ENCODE results near the gene ITGA3. TPM values are rescaled to one million over a fixed set of nuclear protein-coding genes. Genes with fewer than 3 reads are reported as not detected.

The ITGA3 gene
- total RNA-seq, 1 donor from 2014 or later = 143 TPM

- Mint-ChIP-seq H3K27ac (peak overlapping the region; percentile 97), H3K4me3 (peak overlapping the region; percentile 19), H3K4me1 (peaks cover 76% of the 10 kb centered on the region)
These were observed 2.3 kb upstream of the ITGA3 start for GRCh38 chr17:50053654-50053960.

GRCh38 chr17:50055055-50055425 lies 870 bp upstream of the ITGA3 start:
- DNase-seq (ENCODE audit: low spot score in 2 of 2, unreplicated experiment in 2 of 2) = no peak
- Mint-ChIP-seq H3K4me1 (peaks cover 73% of the 10 kb centered on the region), H3K9me3 (no peaks in the 10 kb centered on the region), H3K36me3 (no peaks in the 10 kb centered on the region), H3K4me3 (peak overlapping the region; percentile 84), H3K27me3 (ENCODE audit: low read depth) (peaks cover 2% of the 10 kb centered on the region), H3K27ac (peak overlapping the region; percentile 97)
- TF ChIP-seq, protein P1, sequence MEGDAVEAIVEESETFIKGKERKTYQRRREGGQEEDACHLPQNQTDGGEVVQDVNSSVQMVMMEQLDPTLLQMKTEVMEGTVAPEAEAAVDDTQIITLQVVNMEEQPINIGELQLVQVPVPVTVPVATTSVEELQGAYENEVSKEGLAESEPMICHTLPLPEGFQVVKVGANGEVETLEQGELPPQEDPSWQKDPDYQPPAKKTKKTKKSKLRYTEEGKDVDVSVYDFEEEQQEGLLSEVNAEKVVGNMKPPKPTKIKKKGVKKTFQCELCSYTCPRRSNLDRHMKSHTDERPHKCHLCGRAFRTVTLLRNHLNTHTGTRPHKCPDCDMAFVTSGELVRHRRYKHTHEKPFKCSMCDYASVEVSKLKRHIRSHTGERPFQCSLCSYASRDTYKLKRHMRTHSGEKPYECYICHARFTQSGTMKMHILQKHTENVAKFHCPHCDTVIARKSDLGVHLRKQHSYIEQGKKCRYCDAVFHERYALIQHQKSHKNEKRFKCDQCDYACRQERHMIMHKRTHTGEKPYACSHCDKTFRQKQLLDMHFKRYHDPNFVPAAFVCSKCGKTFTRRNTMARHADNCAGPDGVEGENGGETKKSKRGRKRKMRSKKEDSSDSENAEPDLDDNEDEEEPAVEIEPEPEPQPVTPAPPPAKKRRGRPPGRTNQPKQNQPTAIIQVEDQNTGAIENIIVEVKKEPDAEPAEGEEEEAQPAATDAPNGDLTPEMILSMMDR (IDR thresholded peaks at IDR 0.05; ENCODE audit: unreplicated experiment) = no peak

More at GRCh38 chr17:50053654-50053960, 2.3 kb upstream of the ITGA3 start:
- no peak for DNase-seq (ENCODE audit: low spot score in 2 of 2, unreplicated experiment in 2 of 2)
- Mint-ChIP-seq H3K36me3 (no peaks in the 10 kb centered on the region), H3K9me3 (no peaks in the 10 kb centered on the region), H3K27me3 (ENCODE audit: low read depth) (peaks cover 2% of the 10 kb centered on the region)
- TF ChIP-seq, protein P1 (IDR thresholded peaks at IDR 0.05; ENCODE audit: unreplicated experiment) = no peak

- no peaks in the 10 kb centered on the region for H3K9me3 Mint-ChIP-seq
- H3K4me3 Mint-ChIP-seq = peak overlapping the region; percentile 84
- H3K4me1 Mint-ChIP-seq = peaks cover 77% of the 10 kb centered on the region
- peak; percentile 62 to 81 for DNase-seq (ENCODE audit: low spot score in 2 of 2, unreplicated experiment in 2 of 2)
- peaks cover 2% of the 10 kb centered on the region for H3K27me3 Mint-ChIP-seq (ENCODE audit: low read depth)
- H3K27ac Mint-ChIP-seq = peak overlapping the region; percentile 83
- H3K36me3 Mint-ChIP-seq = no peaks in the 10 kb centered on the region
- TF ChIP-seq, protein P1 (IDR thresholded peaks at IDR 0.05; ENCODE audit: unreplicated experiment) = peak; percentile 35
These were observed 479 bp downstream of the ITGA3 start for GRCh38 chr17:50056217-50056960.

DNA sequence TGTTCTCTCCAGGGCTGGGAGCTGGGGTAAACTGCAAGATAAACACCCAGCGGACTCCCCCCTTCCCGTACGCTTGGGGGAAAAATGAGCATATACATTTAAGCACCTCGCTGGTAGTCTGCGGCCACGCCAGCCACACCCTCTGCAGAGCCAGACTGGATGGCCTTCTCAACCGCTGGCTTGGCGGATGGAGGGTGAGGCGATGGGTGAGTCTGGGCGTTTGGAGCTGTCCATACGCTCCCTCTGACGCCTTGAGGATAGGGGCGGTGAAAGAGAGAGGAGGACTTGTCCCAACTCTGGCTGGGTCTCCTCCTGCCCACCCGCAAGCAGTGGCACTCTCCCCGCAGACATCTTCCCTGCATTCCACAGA lies 1.0 kb downstream of the ITGA3 start:
- H3K4me3 Mint-ChIP-seq = peak overlapping the region; percentile 84
- no peaks in the 10 kb centered on the region for H3K9me3 Mint-ChIP-seq
- peaks cover 2% of the 10 kb centered on the region for H3K27me3 Mint-ChIP-seq (ENCODE audit: low read depth)
- no peak for DNase-seq (ENCODE audit: low spot score in 2 of 2, unreplicated experiment in 2 of 2)
- H3K4me1 Mint-ChIP-seq = peaks cover 75% of the 10 kb centered on the region
- TF ChIP-seq, protein P1 (IDR thresholded peaks at IDR 0.05; ENCODE audit: unreplicated experiment) = no peak
- H3K27ac Mint-ChIP-seq = peak overlapping the region; percentile 83
- no peaks in the 10 kb centered on the region for H3K36me3 Mint-ChIP-seq

- H3K36me3 Mint-ChIP-seq = no peaks in the 10 kb centered on the region
- no peak for DNase-seq (ENCODE audit: low spot score in 2 of 2, unreplicated experiment in 2 of 2)
- peak overlapping the region; percentile 83 for H3K27ac Mint-ChIP-seq
- H3K9me3 Mint-ChIP-seq = no peaks in the 10 kb centered on the region
- H3K4me1 Mint-ChIP-seq = peaks cover 75% of the 10 kb centered on the region
- TF ChIP-seq, protein P1 (IDR thresholded peaks at IDR 0.05; ENCODE audit: unreplicated experiment) = no peak
- peaks cover 2% of the 10 kb centered on the region for H3K27me3 Mint-ChIP-seq (ENCODE audit: low read depth)
- H3K4me3 Mint-ChIP-seq = peak overlapping the region; percentile 84
These were observed 1.6 kb downstream of the ITGA3 start for GRCh38 chr17:50057521-50057991.
